ENCODE results near the gene MDK.

MDK gene

GRCh38 chr11:46407635-46408034, 26.2 kb downstream of the MDK start:
- DNase-seq, result no peak

- no peak for DNase-seq
Observed at GRCh38 chr11:46408407-46408986, 27.0 kb downstream of the MDK start.

GRCh38 chr11:46410021-46410420, 28.6 kb downstream of the MDK start:
- DNase-seq, result peak in 1 of 2 experiments; percentile 22

- no peak for DNase-seq
Observed at GRCh38 chr11:46413760-46414465, 32.4 kb downstream of the MDK start.

- DNase-seq, result no peak
Observed at GRCh38 chr11:46414466-46414796, 33.0 kb downstream of the MDK start.

GRCh38 chr11:46414879-46415278, 33.4 kb downstream of the MDK start:
- DNase-seq, result no peak

GRCh38 chr11:46417711-46418110, 36.2 kb downstream of the MDK start:
- DNase-seq, result no peak

- no peak for DNase-seq
Observed at GRCh38 chr11:46418751-46419150, 37.3 kb downstream of the MDK start.

- DNase-seq, result no peak
Observed at GRCh38 chr11:46420513-46420912, 39.0 kb downstream of the MDK start.

- no peak for DNase-seq
Observed at GRCh38 chr11:46421257-46421880, 39.9 kb downstream of the MDK start.

- DNase-seq, result no peak
Observed at GRCh38 chr11:46422588-46422987, 41.1 kb downstream of the MDK start.

GRCh38 chr11:46426233-46426991, 44.9 kb downstream of the MDK start:
- DNase-seq, result no peak

GRCh38 chr11:46427364-46427763, 45.9 kb downstream of the MDK start:
- DNase-seq, result no peak

- DNase-seq, result no peak
Observed at GRCh38 chr11:46429717-46430116, 48.2 kb downstream of the MDK start.

GRCh38 chr11:46431211-46431610, 49.7 kb downstream of the MDK start:
- DNase-seq, result no peak
